Pulmonary artery endothelial cell (primary cell): ENCODE results near the gene PLET1. TPM values are rescaled to one million over a fixed set of nuclear protein-coding genes. Genes with fewer than 3 reads are reported as not detected.

Experiments used
- DNase-seq: peaks from one replicate; pipeline ENCODE4 v3.0.0-alpha.2; 2011; ENCODE audit warnings: low read depth, low spot score
- total RNA-seq: library from RNA; depleted of rRNA; stranded (reverse); fragments of >200 nt; gene quantifications from 2 replicates; pipeline ENCODE4 v1.2.3, GENCODE V29; 2014

Gene PLET1
- total RNA-seq, 1 donor from 2014 or later: not detected

DNA sequence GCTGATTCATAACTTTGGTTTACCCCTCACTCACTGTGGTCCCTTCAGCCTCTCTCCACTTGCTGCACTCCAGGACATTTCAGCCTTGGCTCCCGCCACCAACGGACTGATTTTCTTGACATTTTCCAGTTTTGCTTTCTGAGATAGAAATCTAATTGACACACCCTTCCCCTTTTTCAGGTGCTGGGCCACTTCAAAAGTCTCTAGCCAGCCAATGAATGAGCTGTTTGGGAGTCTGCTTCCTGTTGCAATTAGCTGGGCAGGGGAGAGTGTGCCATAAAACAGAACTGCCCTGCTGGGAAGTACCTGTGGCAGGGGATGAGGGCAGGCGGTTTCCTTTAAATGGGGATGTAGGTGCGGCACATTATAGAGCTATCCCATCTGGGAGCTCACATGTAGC lies 21.1 kb upstream of the PLET1 start:
- DNase-seq: no peak

DNA sequence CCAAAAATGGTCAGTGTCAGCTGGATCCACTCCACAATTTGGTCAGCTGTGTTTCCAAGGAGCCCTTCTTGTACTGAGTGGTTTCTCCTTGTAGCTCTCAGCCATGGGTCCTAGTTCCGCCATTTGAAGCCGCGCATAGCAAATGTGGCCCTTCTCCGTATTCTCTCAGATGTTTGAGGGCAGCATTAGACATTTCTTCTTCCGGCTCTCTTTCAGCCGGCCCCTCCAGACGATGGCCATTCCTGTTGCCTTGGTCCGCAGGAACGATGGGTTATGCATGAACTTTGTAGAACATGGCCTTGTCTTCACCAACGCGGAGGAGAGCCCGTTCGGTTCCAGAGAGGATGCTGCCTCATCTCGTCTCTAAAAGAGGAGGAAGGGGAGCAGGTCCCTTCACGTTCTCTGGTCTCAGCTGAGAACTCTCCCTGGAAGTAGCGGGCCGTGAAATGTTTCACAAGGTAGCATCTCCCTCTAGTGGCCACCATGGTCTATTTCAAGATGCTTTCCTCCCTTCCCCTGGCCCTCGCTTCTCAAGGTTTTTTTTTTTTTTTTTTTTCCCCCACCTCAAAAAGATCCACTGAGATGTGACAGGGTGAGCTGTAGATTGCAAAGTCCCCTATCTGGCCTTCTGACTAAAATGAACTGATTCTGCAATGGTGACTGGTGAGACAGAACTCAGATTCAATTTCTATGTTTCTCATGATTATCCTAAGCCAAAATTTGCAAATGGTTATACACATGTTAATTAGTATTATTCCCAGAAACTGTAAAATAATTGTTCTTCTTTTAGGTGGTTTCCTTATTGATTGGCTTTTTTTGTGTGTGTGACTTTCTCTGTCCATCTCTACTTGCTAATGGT lies 19.8 kb upstream of the PLET1 start:
- DNase-seq: peak; percentile 52

DNA sequence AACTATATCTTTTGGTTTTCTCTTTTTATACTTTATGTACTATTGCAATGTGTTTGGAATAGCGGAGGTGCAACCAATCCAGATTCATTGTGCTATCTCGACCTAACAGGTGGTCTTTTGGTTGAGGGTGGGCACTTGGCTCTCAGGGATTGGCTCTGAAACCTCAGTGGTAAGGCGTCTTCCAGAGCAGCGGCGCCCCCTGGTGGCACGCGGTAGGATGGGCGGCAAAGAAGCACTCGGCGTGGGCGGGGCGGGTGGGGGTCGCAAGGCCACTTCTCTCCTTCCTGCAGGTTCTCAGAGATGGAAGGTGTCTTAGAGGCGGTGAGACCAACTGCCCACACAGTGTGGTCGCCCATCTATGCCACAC lies 19.2 kb upstream of the PLET1 start:
- DNase-seq: no peak

DNA sequence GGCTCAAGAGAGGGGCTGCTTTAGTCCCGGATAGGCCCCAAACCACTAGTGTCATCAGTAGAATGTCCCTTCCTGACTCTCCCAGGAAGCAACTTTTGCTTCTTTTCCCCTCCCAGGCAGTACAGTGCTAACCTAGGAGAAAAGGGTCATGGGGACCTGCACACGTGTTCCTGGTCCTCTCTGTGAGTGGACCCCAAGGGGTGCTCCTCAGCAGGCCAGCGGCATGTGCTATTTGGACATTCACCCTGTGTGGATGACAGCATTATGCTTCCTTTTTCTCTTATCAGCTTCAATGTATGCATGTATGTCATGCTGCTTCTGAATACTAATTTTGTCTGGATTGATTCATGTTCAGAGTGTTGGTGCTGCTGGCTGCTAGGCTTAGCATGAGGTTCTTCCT lies 18.1 kb upstream of the PLET1 start:
- DNase-seq: no peak

DNA sequence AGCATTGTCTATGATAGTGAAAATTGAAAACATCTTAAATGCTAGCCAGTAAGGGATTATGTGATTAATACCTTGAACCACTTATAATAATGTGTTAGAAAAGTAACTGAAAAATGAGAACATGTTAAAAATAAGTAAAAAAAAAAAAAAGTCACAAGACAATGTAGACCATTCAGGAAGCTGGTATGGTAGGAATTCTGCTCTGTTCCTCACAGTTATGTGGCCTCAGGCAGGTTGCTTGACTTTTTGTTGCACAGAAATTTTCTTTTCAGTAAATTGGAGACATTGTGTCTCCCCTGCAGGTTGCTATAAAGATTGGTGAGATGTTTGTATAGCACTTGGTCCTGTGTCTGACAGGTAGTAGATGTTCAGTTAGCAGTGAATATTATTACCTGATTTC lies 17.3 kb upstream of the PLET1 start:
- no peak for DNase-seq

DNA sequence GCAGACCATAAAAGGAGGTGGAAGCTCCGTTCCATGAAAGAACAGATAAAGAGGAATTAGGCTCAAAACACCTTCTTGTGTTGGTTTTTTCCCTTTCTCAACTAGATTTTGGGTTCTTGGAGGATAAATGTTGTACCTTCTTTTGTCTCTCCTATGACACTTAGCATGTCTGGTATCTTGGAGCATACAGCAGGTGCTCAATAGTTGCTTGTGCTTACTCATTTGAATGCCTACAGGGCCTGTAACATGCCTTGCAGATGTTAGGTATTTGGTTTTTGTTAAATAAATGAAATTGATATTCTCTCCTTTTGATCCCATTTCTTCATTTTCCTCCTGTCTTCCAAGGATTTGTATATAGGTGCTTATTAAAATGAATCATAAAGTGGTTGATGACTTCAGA lies 16.4 kb upstream of the PLET1 start:
- no peak for DNase-seq

DNA sequence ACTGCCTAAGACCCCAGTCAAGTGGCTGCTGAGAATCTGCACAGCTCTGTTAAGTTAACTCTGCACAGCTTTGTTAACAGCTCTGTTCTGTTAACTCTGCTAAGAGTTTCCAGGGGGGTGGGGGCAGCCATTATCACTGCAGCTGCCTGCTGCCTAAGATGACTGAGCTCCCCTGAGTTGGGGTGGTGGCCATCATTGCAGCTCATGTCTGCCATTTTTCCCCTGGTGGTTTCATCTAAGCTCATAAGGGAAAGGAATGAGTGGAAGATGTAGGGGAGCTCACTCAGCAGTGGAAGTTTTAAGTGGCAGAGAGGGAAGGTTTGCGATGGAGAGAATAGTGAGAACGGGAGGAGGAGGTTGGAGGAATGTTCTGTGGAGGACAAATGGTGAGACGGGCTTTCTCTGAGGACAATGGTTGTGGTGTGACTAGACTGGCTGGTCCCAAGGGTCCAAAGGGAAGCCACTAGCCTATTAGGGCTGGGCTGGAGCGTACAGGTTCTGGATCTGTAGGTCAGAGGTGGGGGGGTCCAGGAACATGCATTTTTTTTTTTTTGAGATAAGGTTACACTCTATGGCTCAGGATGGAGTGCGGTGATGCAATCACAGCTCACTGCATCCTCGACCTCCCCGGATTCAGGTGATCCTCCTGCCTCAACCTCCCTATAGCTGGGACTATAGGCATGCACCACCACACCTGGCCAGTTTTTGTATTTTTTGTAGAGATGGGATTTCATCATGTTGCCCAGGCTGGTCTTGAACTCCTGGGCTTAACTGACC lies 13.5 kb upstream of the PLET1 start:
- DNase-seq: no peak

DNA sequence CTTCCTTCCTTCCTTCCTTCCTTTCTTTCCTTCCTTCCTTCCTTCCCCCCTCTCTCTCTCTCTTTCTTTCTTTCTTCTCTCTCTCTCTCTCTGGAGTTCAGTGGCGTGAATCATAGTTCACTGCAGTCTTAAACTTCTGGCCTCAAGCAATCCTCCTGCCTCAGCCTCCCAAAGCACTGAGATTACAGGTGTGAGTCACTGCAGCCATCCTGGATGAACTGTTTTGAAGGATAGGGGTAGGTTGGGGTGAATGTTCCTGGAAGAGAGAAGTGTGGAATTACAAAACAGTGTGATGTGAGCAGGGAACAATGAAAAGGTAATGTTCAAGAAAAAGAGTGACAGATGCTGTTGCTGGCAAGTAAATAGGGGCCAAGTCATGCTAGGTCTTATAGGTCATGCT lies 12.4 kb upstream of the PLET1 start:
- no peak for DNase-seq

DNA sequence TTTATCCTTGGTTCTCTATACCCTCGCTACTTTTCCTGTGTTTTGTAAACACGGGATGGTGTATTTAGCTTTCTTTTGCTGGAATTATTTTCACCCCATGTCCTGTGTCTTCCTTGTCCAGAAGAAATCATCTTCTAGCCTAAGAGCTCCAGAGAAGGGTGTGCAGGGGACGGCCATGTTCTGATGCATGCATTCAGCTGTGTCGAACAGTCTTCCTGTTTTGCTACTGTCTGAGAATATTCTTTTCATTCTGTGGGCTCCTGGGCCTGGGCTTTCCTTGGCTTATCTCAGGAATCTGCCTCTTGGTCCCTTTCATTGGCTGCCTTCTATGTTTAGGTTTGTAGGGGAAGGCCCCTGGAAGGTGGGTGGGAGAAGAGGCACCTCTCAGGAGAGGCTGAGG lies 10.6 kb upstream of the PLET1 start:
- DNase-seq: no peak

DNA sequence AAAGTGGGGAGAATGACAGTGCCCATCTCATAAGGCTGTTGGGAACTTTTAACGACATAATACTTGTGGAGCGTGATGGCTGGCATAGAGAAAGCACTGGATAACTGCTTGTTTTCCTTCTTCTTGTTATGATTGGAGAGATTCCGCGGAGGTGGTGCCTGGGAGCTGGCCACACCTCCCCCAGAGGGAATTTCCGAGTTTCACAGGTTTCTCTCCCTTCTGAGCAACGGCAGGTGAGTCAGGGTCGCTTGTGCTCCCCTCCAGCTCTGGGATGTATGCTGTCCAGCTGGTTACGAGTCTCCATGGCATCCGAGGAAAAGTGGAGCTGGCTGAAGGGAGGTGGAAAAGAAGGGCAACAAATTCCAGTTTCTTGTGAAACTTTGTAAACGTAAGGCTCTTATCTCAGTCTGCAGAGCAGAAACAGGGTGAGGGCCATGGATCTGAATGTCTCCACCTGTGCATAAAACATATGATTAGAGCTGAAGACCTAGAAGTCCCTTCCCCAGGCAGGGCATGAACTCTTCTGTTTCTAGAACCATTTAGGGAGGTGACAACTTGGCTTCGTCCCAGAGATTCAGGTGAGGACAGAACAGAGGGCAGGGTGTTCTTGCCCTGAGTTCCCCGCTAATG lies 10.0 kb upstream of the PLET1 start:
- no peak for DNase-seq

DNA sequence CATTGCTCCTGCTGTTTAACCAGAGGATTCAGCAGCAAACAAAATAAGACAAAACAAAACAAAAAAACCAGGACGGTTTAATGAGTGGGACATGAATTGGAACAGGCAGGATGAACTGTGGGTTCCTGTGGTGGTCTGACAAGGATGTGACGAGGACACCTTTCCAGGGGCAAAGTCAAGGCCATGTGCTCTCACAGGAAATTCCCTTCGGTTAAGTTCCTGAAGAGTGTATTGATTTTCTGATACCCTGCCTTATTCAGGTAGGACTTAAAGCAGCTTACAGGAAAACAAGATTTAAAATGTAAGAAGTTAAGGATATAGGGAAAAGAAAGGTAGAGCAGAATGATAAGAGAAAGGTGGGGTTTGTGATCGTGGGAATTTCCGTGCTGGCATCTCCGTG lies 8.5 kb upstream of the PLET1 start:
- no peak for DNase-seq

DNA sequence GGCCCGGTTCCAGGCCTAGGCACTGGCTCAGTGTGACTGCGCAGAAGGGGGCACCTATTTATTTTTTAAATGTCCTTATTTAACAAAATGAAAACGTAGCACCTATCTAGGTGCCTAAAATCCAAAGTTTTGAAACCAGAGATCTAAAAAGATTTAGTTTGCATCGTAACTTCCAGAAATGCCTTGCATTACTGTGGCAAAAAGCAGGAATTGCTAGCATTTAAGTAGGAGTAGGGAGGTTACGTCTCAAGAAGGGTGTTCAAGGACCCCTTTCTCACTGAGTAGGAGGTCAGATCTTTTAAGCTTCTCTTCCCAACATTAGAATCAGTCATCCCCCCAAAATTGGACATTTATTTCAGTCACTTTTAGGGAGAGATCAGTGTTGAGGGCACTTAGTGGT lies 7.7 kb upstream of the PLET1 start:
- no peak for DNase-seq

DNA sequence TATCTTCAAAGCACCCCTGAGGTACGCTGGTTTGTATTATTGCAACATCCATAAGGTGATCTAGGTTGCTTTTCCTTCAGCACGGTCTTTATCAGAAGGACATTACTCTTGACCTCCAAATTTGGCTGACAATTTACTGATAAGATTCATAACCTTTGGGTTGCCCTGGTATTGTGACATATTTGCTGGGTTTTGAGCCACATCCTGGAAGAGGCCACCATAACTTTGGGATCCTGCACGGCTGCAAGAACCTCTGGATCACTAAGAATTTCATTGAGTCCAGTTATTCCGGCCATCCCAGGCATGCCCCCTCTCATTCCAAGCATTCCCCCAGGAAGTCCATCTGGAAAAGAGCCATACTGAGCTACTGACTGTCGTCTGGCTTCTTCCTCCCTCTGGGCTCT lies 6.5 kb upstream of the PLET1 start:
- DNase-seq: no peak

DNA sequence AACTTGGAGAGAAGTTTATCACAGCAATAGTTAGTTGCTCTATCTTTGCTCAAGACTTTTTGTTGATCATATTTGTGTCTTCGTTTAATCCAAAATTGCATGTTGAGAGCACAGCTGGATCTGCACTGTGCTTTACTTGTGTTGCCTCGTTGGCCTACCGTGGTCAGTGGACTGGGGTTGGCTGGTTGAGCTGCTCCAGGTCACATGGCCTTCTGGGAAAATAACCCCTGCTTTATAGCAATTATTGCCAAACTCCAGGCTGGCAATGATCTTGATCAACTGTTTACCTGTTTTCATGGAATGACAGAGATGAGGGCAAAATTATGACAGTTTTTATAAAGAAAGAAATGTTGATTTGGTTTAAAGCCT lies 5.7 kb upstream of the PLET1 start:
- DNase-seq: no peak

DNA sequence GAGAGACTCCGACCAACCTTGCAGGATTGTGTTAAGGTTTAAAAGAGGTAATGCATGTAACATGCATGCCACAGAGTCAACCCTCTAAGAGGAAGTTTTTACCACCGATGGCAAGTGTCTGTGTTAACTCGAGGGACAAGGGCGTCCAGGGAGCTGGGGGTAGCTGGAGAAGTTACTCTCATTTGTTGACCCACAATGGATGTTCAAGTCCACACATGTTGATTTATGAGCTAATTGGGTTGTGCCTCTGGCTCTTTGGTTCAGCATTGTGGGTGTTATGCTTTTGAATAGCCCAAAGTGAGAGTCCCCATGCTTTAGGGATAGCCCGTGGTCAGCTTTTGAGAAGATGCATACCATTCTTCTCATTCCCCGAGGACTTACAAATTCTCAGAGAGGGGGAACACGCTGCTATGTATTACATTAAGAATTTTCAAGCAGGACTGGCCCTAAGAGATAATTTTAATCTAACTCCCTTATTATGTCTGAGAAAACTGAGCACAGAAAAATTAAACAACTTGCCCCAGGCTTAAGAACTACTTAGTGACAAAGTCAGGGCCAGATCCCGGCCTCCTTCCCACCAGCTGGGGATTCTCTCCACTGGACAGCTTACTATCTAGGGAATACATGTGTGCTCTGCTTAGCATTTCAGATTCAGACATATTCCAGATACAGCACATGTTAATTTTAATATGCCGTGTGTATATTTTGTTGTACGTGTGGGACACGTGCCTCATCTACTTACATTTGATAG lies 5.2 kb upstream of the PLET1 start:
- DNase-seq: no peak

DNA sequence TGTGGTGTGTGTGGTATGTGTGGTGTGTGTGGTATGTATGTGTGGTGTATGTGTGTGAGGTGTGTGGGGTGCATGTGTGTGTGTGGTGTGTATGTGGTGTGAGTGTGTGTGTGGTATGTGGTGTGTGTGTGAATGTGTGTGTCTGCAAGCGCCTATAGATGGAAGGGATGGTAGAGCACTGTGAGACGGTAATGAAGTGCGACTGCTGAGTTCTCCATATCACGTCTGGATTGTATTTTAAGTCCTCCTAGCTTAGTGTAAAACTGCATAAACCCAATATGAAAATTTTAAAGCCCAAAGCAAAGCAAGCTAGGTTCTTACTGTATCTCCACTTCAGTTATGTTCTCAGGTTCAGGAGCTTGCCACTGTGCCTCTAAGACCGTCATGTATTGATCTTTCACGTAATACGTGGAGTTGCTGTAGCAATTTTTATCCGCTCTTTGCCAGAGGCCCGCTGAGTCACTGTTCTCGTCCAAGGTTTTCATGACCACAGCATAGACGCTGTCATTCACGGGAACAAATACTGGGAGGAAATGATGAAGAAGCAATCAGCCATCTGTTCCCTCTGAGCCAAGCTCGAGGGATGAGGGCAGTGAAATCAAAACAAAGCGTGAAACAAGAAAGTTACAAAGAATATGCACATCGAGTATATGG lies 5.5 kb downstream of the PLET1 start:
- DNase-seq: peak; percentile 49

DNA sequence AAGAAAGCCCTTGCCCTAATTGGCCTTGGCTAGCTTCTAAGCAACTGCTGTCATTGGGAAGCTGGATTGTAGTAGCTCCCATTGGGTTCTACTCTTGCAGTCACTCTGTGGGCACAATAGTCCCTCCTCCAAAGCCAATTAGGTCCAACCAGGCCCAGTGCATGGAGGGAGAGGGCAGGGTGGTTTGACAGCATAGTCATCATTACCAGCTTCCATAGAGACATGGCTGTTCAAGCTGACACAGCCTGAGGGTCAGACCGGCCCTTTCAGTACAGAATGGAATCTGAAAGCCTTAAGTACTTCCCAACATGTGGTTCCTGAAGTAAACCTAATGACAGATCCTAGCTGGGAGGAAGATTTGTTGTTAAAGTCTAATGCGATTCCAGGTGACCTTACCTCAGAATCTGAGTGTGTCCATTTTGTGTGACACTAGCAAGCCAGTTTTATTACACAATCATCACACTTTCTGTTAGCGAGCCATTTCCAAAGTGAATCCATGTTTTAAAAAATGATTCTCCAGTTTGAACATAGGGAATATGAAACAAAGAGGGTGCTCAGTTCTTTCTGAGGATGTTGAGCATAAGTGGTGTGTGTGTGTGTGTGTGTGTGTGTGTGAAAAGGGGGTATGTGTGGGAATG lies 6.9 kb downstream of the PLET1 start:
- no peak for DNase-seq

DNA sequence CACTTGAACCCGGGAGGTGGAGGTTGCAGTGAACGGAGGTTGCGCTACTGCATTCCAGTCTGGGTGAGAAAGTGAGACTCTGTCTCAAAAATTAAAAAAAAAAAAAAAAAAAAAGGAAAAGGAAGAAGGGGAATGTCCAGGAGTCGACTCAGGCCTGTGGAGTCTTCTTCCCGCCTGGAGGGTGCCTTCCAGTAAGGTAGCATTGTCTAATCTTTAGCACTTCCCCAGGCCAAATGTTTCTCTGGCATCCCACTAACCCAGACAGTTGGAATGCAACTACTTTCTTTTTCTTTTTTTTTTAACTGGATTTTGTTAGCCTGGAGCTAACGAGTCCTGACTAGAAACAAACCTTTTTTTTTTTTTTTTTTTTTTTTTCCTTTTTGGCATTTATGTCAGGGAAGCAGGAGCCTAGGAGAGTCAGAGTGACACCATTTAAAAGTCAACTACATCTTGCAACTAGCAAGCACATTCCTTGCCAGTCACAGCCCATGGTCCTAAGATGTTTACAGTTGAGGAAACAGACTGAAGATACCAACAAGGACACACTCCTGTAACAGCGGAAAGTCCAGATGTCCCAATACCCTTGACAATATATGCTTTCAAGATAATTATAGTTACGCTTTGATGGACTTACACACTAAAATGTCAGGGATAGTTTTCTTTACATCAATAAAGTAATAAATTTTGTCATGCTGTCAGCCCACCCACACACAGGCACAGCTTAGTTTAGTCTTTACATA lies 10.6 kb downstream of the PLET1 start:
- DNase-seq: no peak

DNA sequence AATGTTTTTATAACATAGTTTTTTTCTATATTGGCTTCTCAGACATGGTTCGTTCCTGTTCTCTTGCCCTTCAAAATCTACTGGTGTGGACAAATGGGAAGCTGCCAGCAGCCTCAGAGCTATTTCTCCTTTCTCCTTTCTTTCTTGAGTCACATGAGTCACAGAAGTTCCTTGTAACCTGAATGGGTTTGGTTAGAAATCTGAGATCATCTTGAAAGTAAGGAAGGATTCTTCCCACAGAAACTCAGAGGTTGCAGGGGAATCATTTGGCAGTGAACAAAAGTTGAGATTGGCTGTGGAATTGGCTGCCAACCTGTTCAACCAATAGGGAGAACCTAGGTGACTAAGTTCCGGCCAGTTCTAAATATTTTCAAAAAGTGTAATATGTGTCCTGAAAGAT lies 12.5 kb downstream of the PLET1 start:
- DNase-seq: no peak

DNA sequence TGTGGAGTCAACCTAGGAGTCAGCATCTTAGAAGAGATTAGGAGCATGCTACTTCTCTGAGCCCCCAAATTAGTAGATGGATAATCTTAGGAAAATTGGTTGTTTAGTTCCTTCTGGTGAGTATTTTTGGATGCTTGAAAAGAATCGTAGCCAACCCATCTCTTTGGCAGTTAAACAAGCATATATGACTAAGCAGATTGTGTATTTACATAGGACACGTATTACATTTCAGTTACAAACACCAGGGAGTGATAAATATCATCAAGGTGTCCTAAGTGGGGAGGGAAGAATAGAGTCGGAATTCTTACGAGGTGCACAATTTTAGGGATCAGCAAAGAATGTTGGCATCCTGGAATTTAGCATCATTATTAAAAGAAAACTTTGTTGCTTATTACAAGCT lies 13.5 kb downstream of the PLET1 start:
- no peak for DNase-seq
